Prostate gland (tissue), 2 donors: ENCODE measurements around the gene HCFC1R1. TPM values are rescaled to one million over a fixed set of nuclear protein-coding genes. Genes with fewer than 3 reads are reported as not detected.
"Not testable (repeated sequence)": the region's sequence is repeated elsewhere in the genome, so short reads cannot be mapped to it uniquely, and the experiment has no call there.

ENCODE experiments used
- DNase-seq: peaks from one replicate; pipeline ENCODE4 v3.0.0-alpha.2; 2019; ENCODE audit warnings: low spot score
- H3K27ac ChIP-seq, 2 donors: fragments of 200-600 bp; sonication (generic); 2 replicates each; pipeline ENCODE4 v1.5.1; 2017 to 2019
- H3K27me3 ChIP-seq: fragments of 200-600 bp; sonication (generic); replicated peaks from 2 replicates; pipeline ENCODE4 v1.5.1; 2019; ENCODE audit not compliant: insufficient read depth
- H3K36me3 ChIP-seq, 2 donors: fragments of 200-600 bp; sonication (generic); 1 replicate in 1 of 2; 2 replicates in 1 of 2; pipeline versions ENCODE4 v1.5.1 to v1.8.1; 2017 to 2019
- H3K4me1 ChIP-seq: fragments of 200-600 bp; sonication (generic); replicated peaks from 2 replicates; pipeline ENCODE4 v1.5.1; 2019
- H3K4me3 ChIP-seq, 2 donors: fragments of 200-600 bp; sonication (generic); 2 replicates each; pipeline ENCODE4 v1.5.1; 2017 to 2019
- H3K9me3 ChIP-seq: fragments of 200-600 bp; sonication (generic); 2 replicates; pipeline ENCODE4 v1.5.1; 2017
- CTCF ChIP-seq, 4 experiments: fragments of 200-600 bp in 2 of 4; fragments of 450-650 bp in 2 of 4; sonication (generic) in 2 of 4; IDR thresholded peaks; 1 replicate in 3 of 4; 2 replicates in 1 of 4; pipeline ENCODE4 v1.5.1; 2016 to 2019; ENCODE audit warnings: antibody characterized with exemption in 4 of 4, mild to moderate bottlenecking in 2 of 4, moderate library complexity in 2 of 4
- POLR2A ChIP-seq: fragments of 450-650 bp; IDR thresholded peaks from one replicate; pipeline ENCODE4 v1.6.1; 2016; ENCODE audit warnings: antibody characterized with exemption, mild to moderate bottlenecking
- POLR2AphosphoS5 ChIP-seq: sonication (generic); formaldehyde crosslinking; IDR thresholded peaks from one replicate; pipeline ENCODE4 v1.6.1; 2017; ENCODE audit warnings: antibody characterized with exemption
- WGBS: methylation state at CpG from one replicate; pipeline ENCODE4 v1.1.5; 2018; 5-methylcytosine and 5-hydroxymethylcytosine counted together
- intact Hi-C: fragments of 100-400 bp; cut with DNase I; formaldehyde crosslinking; loops from one replicate; pipeline ENCODE4 v1.14.2; 2022
- total RNA-seq, 2 donors: library from RNA; depleted of rRNA; stranded (reverse); fragments of >200 nt; gene quantifications; one replicate each; pipeline ENCODE4 v1.1.0, GENCODE V29; 2016

The HCFC1R1 gene
- total RNA-seq, 2 donors from 2014 or later, result 52.4 to 67.0 TPM

- no peaks in the 10 kb centered on the region for H3K27me3 ChIP-seq
- no peak overlapping the region for H3K4me3 ChIP-seq
- H3K27ac ChIP-seq, result no peak overlapping the region
- no peaks in the 10 kb centered on the region for H3K36me3 ChIP-seq
- 87% methylated on average over 9 of the region's 9 CpGs for WGBS
- no peaks in the 10 kb centered on the region for H3K4me1 ChIP-seq
- H3K9me3 ChIP-seq, result no peaks in the 10 kb centered on the region
- intact Hi-C loops, result no loop called here
- no peak for TF ChIP-seq POLR2AphosphoS5
- no peak for TF ChIP-seq CTCF (IDR thresholded peaks at IDR 0.05)
- TF ChIP-seq POLR2A, result no peak
- DNase-seq, result no peak
Observed at GRCh38 chr16:3070608-3071111, 46.9 kb upstream of the HCFC1R1 start.

- H3K4me1 ChIP-seq, H3K36me3 ChIP-seq, DNase-seq, intact Hi-C loops, H3K4me3 ChIP-seq, H3K27ac ChIP-seq, H3K9me3 ChIP-seq, H3K27me3 ChIP-seq: not testable (repeated sequence)
- WGBS, result 84% methylated on average over 10 of the region's 11 CpGs
Observed at GRCh38 chr16:3069146-3069545, 45.4 kb upstream of the HCFC1R1 start.

DNA sequence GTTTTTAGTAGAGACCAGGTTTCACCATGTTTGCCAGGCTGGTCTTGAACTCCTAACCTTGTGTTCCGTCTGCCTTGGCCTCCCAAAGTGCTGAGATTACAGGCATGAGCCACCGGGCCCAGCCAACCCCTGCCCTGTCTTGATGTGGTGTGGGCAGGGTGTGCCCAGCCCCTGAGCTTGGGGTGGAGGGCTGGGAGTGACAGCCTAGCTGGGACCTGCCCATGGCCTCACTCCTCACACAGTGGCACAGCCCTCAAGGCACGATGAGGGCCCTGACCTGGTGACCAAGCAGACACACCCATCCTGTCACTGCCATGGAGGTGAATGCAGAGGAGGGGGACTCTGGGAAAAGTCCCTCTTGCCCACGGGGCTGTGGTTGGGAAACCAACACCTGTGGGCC, 44.7 kb upstream of the HCFC1R1 start:
- DNase-seq, result no peak
- no peak overlapping the region for H3K4me3 ChIP-seq
- TF ChIP-seq CTCF (IDR thresholded peaks at IDR 0.05), result no peak
- no peak for TF ChIP-seq POLR2AphosphoS5
- no peak for TF ChIP-seq POLR2A
- no peak overlapping the region for H3K27ac ChIP-seq
- intact Hi-C loops, result no loop called here
- no peaks in the 10 kb centered on the region for H3K27me3 ChIP-seq
- 57% methylated on average over 4 of the region's 4 CpGs for WGBS
- no peaks in the 10 kb centered on the region for H3K36me3 ChIP-seq
- H3K4me1 ChIP-seq, result no peaks in the 10 kb centered on the region
- no peaks in the 10 kb centered on the region for H3K9me3 ChIP-seq

GRCh38 chr16:3066440-3066748, 42.7 kb upstream of the HCFC1R1 start:
- WGBS, result 88% methylated on average over 7 of the region's 7 CpGs
- no peak for DNase-seq
- Histone ChIP-seq H3K27me3 (no peaks in the 10 kb centered on the region), H3K27ac (peak overlapping the region in 1 of 2 donors; percentile 40), H3K4me1 (no peaks in the 10 kb centered on the region), H3K36me3 (no peaks in the 10 kb centered on the region), H3K9me3 (no peaks in the 10 kb centered on the region), H3K4me3 (peak overlapping the region; percentile 6 to 7)
- TF ChIP-seq POLR2AphosphoS5 (no peak), CTCF (IDR thresholded peaks at IDR 0.05) (no peak), POLR2A (no peak)
- intact Hi-C loops, result no loop called here

GRCh38 chr16:3065742-3066439, 42.1 kb upstream of the HCFC1R1 start:
- Histone ChIP-seq H3K9me3 (no peaks in the 10 kb centered on the region), H3K27me3 (no peaks in the 10 kb centered on the region), H3K27ac (peak overlapping the region; percentile 40 to 50), H3K36me3 (no peaks in the 10 kb centered on the region), H3K4me3 (peak overlapping the region; percentile 6 to 7), H3K4me1 (no peaks in the 10 kb centered on the region)
- intact Hi-C loops, result no loop called here
- DNase-seq, result no peak
- 64% methylated on average over 26 of the region's 26 CpGs for WGBS
- TF ChIP-seq POLR2A, result no peak
- TF ChIP-seq CTCF (IDR thresholded peaks at IDR 0.05), result no peak
- no peak for TF ChIP-seq POLR2AphosphoS5
